ENCODE results near the gene IL17RE.

- no peak for TF ChIP-seq CTCF (IDR thresholded peaks at IDR 0.05)
- TF ChIP-seq POLR2A (IDR thresholded peaks at IDR 0.05): no peak
These were observed 35.0 kb downstream of the IL17RE start for GRCh38 chr3:9937486-9938238.

Measured in lower leg skin (tissue), 3 donors.